ENCODE data around the gene RTN1. TPM values are rescaled to one million over a fixed set of nuclear protein-coding genes. Genes with fewer than 3 reads are reported as not detected.

The RTN1 gene
- total RNA-seq, 1 experiment from 2014 or later = not detected

- in situ Hi-C loops (cut with HindIII; ENCODE audit: low pct_unique_long_range_greater_than_20kb, low sequenced_read_pairs) = no loop called here
- DNase-seq (ENCODE audit: low read depth, low spot score) = no peak
These were observed 305.5 kb downstream of the RTN1 start for GRCh38 chr14:59565087-59565486.

- no peak for DNase-seq (ENCODE audit: low read depth, low spot score)
- in situ Hi-C loops (cut with HindIII; ENCODE audit: low pct_unique_long_range_greater_than_20kb, low sequenced_read_pairs) = no loop called here
These were observed 306.2 kb downstream of the RTN1 start for GRCh38 chr14:59564366-59564765.

- no peak for DNase-seq (ENCODE audit: low read depth, low spot score)
These were observed 323.3 kb downstream of the RTN1 start for GRCh38 chr14:59547310-59547709.

More at GRCh38 chr14:59547310-59547709, 323.3 kb downstream of the RTN1 start:
- in situ Hi-C loops (cut with HindIII; ENCODE audit: low pct_unique_long_range_greater_than_20kb, low sequenced_read_pairs) = no loop called here

Small RNAs within 50 kb of the gene (small RNA-seq; reads per million reads assigned to genes)
- 0 reads per million in 2 experiments for gene MIR5586

Other genes starting within 250 kb of the RTN1 start
- gene LRRC9, start 49.4 kb upstream of the RTN1 start, total RNA-seq (2014; rRNA removed; shearing (Covaris generic)) = not detected in 2 replicates
- gene PCNX4, start 221.1 kb upstream of the RTN1 start, total RNA-seq (2014; rRNA removed; shearing (Covaris generic)) = 54.8 and 55.1 TPM in 2 replicates